Heart left ventricle (tissue), 13 donors: ENCODE measurements around the gene SYNC.
"Not testable (repeated sequence)": the region's sequence is repeated elsewhere in the genome, so short reads cannot be mapped to it uniquely, and the experiment has no call there.

ENCODE experiments used
- CTCF ChIP-seq, 12 donors: fragments of 200-600 bp; sonication (generic) in 4 of 12; IDR thresholded peaks; one replicate each; pipeline versions ENCODE4 v1.5.0 to v1.8.0; 2018 to 2022; ENCODE audit warnings: antibody characterized with exemption in 12 of 12, mild to moderate bottlenecking in 5 of 12
- POLR2A ChIP-seq, 2 donors: fragments of 450-650 bp; IDR thresholded peaks; one replicate each; pipeline ENCODE4 v1.6.1; 2017; ENCODE audit warnings: antibody characterized with exemption in 2 of 2, mild to moderate bottlenecking in 2 of 2, moderate library complexity in 2 of 2
- donor health status: ischemic (EF 13 %, LVEDD 7.1; RV severe dilation, severe dysfunction).
- donor health status: DM: no; HTN: yes; CAD: no.
- donor health status: DM: no; HTN: no; CAD: no.
- donor health status: ischemic (EF 25% LVEDD 6.9; RV normal size, moderate dysfunction).
- donor health status: ischemic (EF 25% LVEDD 5.7; RV mildly dilated, moderate dysfunction).
- donor health status: ischemic (EF 35%, LVEDD 5.7; RV mildly dilated, moderate dysfunction).
- donor health status: nonischemic (EF 11% LVEDD 7.7; RV severe dilation, severe dysfunction).
- donor health status: DM: yes; HTN: yes; CAD: no.
- donor health status: PGD.
- donor health status: ischemic (EF 29% LVEDD 5.4; RV normal size, mild dysfunction).
- donor health status: nonischemic (EF 23%, LVEDD 6.1; RV moderate dilation, normal function).

- TF ChIP-seq CTCF, POLR2A (IDR thresholded peaks at IDR 0.05): not testable (repeated sequence)
Observed at GRCh38 chr1:32630173-32630572, 72.4 kb downstream of the SYNC start.
